Superior temporal gyrus (tissue), 1 donor: ENCODE results near the gene FER.
"Not testable (repeated sequence)": the region's sequence is repeated elsewhere in the genome, so short reads cannot be mapped to it uniquely, and the experiment has no call there.

Experiments
- DNase-seq: peaks from one replicate; pipeline ENCODE4 v3.0.0-alpha.2; 2016; ENCODE audit errors: extremely low spot score

The FER gene

DNA sequence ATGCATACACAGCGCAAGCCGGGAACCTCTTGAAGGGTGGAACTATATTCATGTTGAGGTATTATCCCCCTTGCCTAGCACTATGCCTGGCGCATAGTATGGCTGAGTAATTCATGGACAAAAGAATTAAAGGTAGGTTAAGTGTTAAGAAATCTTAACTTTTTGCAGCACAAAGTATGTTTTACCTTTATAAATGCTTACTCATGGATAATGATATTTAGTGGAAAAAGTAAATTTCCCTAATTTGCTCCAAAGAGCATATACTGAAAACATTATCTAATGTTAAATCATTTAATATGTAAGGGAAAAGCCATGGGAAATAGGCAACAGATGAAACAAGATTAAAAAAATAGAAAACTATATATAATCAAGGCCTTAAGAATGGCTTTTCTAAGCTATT lies 365.9 kb downstream of the FER start:
- no peak for DNase-seq

DNA sequence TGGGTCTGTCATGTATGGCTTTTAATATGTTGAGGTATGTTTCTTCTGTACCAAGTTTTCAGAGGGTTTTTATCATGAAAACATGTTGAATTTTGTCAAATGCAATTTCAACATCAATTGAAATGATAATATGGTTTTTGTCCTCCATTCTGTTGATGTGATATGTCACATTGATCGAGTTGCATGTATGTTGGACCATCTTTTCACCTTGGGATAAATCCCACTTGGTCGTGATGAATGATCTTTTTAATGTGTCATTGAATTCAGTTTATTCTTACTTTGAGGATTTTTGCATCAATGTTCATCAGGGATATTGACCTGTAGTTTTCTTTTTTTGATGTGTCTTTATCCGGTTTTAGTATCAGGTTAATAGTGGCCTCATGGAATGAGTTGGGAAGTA lies 373.5 kb downstream of the FER start:
- no peak for DNase-seq

DNA sequence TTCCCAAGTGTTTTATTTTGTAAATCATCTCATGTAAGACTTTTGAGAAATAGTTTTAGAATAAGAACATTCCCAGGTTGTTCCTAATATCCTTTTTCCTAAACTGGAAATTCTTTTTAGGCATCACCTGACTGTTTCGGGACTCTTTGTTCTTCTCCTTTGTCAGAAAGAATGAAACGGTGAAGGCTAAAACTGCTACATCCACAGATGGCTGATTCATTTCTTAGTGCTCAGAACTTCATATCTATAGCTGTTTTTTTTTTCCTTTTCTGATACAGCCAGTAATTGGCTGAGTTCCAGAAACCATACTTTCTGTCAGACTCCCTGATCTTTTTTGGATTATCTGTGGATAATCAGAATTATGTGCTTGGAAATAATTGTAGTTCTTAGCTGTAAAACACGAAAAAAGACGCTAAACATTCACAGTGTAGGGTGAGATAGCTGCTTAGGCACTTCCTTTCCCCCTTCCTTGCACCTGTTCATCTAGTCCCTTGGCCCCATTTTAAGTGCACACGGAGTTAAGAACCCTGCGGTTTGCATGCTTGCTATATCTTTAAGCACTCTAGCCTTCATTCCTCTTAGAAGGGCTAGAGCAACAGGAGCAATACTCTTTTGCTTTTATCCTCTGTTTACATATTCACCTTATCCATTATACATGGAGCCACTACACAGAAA lies 378.2 kb downstream of the FER start:
- no peak for DNase-seq

DNA sequence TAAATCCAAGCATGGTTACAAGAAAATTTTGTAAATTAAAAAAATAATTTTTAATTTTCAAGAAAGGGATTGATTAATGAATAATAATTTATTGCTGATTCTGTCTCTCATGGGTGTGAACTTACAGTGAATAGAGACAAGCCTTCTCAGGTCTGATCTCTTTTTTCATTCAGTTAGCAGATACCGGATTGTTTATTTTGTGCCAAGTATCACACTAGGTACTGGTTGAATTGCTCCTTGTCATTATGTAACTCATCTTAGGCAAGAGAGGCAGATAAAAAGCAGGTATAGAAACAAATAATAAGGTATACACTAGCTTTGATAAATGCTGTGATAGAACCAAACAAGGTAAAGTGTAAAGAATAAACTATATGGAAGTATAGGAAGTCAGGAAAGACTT lies 378.8 kb downstream of the FER start:
- no peak for DNase-seq

DNA sequence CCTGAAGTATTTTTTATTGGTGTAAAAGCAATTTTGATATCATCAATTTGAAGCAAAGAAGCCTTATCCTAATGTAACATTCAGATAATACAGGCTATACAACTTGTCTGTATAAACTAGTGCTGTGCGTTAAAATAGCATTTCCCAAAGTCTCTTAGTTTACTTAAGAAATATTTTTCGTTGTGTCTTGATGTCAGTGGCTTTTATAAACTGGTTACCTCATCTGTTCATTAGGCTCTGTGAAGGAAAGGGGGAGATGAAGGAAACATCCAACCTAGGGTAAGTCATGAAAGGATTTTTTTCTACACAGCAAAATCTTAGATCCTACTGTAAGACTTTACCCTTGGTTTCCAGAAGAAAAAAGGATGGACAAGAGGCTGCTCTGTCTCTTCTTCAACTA lies 389.2 kb downstream of the FER start:
- no peak for DNase-seq

DNA sequence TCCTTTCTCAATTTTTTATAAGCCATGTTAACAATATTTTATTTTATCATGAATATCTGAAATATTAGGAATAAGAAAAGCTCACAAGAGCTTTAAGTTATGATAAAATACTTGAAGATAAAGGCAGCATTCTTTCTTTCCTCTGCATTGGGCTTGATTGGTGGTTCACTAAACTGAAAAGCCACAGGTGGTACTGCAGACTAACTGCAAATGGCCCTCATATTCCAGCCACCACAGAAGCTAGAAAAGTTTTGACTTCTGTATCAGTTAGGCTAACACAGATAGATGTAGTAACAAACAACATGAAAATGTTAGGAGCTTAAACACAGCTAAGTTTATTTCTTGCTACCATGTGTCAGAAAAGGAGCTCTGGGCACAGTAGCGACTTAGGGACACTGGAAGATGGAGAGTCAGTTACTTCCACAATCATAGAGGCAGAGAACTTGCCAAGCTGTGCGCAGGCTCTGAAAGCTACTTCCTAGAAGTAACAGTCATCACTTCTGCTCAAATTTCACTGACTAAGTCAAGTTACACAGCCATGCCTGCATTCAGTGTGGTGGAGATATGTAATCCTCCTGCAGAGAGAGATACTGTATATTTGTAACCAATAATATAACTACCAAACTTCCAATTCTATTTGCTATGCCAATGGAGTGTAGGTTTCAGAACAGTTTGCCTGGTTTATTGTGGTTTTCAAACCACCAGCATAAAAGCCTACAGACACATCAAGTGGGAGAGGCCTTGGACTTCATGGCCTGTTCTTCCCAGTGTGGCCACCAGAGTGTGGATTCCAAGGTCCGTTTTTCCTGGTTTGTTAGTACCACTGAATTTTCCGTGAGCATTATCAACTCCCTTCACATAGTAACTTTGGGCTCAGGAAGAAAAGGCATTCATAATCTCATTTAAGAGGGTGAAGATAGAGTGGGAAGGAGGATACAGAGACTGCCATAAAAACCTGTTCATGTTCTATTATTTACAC lies 393.8 kb downstream of the FER start:
- DNase-seq, result no peak

DNA sequence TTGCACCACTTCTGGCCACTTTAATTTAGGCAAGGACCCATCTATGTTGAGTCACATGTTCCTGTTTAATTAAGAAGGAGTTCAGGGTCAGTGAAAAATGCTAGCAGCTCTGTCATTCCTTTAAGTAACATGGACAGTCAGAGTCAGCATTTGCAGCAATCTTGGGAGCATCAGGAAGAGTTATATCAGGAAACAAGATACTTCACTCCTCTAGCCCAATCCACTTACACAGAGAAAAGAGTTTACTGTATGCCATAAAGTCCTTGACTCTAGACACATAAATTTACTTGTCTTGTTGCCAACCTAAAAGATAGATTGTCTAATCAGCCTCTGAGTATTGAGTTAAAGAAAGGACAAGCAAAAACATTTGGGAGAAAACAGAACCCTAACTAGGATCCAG lies 395.3 kb downstream of the FER start:
- no peak for DNase-seq

DNA sequence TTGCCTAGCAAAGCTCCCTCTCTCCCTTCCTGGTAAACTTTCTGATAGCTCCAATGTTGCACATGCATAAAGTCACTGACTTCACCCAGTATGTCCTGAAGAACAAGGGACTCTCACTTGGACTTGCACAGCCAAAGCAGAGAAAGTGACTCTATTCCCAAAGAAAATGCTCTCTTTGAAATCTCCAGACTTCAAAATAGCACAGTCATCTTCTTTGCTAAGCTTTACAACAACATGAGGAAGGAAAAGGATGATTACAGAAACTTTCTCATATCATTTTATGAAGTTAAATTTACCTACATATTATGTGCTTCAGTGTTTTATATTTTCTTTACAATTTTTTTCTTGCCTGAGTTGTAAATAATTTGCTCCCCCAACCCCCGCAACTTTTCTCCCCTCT lies 397.4 kb downstream of the FER start:
- DNase-seq, result no peak

DNA sequence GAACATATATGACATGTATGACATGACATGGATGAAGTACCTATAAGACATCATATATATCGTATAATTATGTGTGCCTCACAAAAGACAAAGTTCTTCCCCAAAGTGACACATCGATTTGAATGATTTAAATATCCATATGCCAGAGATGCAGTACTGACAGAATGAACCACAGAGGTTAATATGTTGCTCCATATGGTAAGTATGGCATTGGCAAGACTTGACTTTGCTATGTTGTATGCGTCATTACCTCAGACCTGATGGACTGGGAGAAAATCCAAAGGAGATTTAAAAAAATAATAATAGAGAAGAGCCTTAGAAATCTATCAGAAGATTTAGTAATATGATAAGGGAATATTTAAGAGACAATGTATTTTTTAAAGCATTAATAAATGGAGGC lies 398.9 kb downstream of the FER start:
- no peak for DNase-seq

DNA sequence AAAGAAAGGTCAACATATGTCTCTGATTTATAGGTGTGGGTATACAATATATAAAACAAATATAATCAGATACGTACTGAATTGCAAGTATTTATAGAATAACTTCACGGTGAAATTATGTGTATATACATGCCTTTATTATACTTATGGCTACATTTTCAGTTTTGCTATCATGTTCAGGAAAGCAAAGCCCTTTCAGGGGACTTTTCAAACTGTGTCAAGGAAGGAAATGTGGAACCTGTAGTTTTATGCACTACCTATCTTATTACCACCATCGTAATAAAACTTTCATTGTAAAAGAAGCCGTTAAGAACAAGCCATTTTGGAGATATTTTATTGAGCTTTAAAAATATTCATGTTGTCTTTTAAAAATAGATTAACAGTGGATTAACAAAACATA lies 404.9 kb downstream of the FER start:
- DNase-seq, result no peak

DNA sequence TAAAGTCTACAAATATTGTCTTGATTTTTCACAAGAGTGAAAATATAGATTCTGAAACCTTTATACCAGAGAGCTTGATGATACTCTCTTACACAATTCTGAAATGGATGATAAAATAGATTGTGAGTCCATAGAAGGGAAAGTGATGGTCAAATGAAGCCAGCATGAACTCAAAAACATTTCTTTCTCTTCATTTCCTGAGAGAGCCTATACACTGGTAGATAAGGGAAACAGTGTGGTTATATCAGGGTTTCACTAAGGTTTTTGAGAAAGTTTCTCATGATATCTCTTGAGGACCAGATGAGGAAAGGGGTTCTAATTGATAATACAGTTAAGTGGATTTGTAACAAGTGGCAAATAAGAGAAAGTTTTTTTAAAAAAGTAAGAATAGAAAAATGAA lies 407.9 kb downstream of the FER start:
- DNase-seq, result no peak

DNA sequence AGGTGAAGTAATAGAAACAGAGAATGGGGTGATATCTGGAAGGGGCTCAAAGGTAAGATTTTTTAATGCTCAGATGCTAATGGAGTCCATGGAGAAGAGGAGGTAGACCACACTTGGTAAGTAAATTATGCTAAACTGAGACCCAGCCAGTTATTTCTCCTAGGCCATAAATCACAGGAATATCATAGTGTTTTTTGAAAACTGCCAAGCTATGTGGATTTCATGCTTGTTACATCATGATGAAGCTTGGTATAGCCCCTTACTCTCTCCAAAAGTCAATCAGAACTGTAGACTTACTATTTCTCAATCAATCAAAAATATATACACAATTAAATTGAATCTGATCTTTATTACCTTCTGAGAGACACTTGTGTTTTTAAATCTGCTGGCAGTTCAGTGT lies 409.2 kb downstream of the FER start:
- no peak for DNase-seq

DNA sequence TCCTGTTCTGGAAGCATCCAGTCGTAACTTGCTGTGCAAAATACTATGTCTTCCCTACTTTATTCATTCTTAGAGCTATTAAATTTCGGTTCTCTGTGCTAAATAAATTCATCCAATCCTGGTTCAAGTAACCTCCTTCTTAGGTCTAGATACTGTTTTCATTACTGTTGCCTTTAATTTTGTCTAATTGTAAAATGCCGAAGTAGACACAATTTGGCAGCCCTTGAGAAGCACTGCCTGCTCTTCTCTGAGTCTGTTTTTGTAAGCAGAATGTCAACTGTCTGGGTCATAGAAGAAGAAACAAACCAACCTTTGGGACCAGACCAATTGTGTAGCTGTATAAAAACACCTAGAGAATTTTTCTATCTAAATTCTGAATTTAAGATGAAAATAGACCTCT lies 412.8 kb downstream of the FER start:
- no peak for DNase-seq

DNA sequence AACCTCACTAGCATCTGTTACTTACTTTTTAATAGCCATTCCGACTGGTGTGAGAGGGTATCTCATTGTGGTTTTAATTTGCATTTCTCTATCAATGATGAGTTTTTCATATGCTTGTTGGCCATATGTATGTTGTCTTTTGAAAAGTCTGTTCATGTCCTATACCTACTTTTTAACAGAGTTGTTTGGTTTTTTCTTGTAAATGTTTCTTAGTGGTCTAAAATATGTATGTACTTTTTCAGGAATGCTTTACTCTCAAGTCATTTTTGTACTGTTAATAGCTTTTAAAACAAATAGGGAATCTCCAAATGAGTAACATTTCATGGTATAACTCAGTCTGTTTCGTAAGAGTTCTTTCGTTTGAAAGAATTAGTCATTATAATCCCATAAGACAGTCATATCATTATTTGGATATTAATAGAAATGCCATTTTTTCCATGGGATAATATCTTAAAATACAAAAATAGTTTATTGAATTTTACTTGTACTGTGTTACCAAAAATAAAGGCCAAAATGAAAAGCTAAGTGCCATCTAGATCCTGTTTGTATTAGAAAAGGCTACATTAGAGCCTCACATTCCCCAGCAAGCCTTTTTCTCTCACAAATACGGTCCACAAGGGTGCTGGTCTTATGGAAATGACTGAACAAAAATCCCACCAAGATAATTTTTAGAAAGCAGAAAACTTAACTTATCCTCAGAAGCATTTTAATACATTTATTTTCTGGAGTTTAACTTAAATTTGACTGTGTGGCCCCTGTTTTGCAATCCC lies 414.4 kb downstream of the FER start:
- DNase-seq, result no peak

DNA sequence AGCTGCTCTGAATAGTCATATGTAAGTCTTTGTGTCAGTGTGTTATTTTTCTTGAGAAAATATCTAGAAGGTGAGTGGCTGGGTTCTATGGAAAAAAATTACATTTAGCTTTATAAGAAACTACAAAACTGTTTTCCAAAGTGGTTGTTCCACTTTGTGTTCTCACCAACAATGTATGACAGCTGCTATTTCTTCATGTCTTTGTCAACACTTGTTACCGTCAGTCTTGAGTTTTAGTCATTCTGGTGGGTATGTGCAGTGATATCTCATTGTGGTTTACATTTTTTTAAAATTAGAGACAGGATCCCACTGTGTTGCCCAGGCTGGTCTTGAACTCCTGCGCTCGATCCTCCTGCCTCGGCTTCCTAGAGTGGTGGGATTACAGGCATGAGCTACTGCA lies 415.6 kb downstream of the FER start:
- no peak for DNase-seq

DNA sequence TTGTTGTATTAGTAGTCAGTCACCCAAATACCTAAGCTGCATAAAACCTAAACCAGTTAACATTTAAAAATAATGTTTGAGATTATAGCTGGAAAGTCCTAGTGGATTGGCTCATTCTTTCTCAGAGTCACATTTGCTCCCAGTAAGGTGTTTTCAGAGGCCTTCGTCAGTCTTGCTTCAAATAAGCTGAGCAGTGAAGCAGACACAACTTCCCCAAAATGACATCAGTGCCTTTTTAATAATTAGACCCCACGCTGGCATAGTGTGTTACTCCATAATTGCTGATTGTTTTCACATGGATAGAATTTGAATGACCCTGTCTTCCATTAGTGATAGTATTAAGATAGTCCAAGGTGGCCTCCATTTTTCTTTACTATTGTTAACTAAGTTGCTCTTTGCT lies 416.3 kb downstream of the FER start:
- DNase-seq, result no peak

DNA sequence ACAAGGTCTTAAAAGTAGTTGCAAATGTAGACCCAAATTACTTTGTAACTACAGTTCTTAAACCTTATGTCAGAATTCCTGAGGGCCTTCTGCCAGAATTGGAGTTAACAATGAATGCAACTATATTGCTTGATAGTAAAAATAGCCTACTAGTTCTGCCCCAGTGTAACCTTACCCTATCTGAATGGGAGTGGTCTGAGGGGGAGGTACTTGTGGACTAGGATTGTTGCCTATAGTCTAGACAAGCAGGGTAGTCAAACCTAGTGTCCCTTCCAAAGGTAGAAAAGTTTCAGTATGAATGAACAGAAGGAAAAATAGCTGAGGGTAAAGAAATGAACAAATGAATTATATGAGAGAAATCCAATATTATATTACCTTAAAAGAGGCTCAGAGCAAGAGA lies 419.9 kb downstream of the FER start:
- DNase-seq, result no peak

DNA sequence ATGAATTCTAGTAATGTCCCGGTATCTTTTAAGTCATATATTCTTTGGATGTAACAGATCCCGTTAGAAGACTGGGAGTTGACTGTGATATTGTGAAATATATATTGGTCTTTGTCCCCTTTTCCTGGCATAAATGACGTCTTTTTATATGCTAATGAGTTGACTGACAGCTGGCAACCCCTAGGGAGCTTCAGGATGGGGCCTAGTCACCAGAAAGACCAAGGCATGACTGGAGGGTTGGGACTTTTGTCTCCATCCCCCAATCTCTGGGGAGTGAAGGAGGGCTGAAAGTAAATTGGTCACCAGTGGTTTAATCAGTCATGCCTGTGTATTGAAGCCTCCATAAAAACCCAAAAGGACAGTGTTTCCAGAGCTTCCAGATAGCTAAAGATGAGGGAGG lies 420.5 kb downstream of the FER start:
- DNase-seq, result no peak

DNA sequence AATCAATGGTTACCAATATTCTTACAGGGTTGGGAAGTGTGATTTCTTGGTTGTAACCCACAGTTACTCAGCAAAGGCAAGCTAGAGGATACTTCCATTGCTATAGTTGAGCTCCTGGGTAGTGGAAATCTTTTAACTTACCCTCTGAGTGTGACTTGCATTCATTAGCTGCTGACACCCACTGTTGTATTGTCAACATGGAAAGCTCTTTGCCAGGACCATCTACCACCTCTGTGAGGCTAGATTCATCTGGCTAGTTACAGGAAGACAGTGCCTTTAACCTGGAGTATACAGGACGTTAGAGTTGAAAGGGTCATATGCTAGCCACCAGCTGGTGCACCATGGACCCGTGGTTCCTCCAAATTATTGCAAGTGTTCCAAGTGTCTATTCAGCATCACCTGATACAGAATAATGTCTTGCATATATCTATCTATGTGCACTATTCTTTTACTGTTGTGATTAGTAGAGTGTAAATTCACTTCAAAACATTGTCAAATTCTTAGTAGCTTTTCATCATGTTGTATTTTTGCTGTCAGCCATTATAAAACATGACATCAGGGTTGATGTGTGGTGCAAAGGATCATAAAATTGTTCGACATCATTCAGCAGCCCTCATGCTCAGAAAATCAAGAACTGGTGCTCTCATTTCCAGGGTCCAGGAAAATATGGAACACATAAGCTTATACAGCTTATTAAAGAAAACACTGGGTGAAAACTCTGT lies 423.1 kb downstream of the FER start:
- no peak for DNase-seq

DNA sequence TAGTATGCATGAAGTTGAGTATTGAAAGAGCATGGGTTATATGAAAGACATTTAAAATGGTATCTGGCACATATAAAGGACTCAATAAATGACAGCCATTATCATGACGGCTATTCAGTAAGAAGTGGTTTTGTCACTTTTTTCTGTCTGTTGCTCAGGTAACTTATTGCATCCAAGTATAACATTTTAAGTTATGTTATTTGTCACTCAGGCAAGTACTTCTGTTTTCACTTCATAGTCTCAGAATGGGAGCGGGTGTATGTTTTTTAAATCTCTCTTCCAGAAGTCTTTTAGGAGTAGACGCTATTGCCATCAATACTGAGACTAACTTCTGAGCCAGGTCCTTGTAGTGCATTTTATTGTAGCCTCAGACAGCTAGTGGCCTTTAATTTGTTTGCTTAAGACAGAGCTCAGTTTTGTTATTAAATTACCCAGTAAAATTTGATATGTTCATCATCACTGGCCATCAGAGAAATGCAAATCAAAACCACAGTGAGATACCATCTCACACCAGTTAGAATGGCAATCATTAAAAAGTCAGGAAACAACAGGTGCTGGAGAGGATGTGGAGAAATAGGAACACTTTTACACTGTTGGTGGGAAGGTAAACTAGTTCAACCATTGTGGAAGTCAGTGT lies 423.9 kb downstream of the FER start:
- DNase-seq, result not testable (repeated sequence)

DNA sequence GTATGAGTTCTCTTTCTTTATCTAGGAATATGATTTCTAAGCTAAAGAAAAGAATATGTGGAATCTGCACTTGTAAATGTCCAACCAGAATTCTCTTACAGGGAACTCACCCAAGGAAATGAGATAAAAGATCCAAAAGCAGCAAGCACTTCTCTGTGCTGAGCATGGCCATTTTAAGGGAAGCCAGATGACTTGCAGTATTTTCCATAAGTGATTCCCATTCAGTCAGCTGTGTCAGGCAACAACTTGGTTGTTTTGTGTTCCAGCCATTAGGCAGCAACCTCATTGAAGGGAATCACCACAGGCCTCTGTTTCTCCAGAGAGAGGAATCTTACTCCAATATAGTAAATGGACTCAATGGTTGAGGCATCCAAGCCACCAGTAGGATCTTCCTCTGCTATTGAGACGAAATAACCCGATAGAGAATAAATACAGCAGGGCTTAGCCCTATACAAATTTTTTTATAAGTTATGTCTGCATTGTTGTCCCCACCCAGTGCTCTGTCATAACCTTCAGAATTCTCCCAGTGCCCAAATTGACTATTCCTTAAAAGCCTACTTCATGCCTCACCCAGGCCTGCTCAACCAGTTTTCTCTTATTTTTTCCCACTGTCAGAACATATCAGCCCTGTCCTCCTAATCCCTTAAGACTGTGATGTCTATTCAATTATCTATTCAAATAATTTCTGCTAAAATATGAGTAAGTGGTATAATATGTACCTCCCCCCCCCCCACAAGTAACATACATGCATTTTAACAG lies 425.5 kb downstream of the FER start:
- DNase-seq, result no peak
